ENCODE data around the gene TRMT61A. TPM values are rescaled to one million over a fixed set of nuclear protein-coding genes. Genes with fewer than 3 reads are reported as not detected.

Gene TRMT61A
- total and polyA plus RNA-seq, 2 of the 13 experiments (the other 11 are each of a cell fraction or from before 2014, with no cell fraction given): 6.5 to 13.6 TPM

- TF ChIP-seq ZMYM3 (CRISPR knock-in tag; IDR thresholded peaks at IDR 0.05) (no peak), ZBTB3 (CRISPR knock-in tag; IDR thresholded peaks at IDR 0.05; ENCODE audit: borderline replicate concordance, low read depth) (no peak), NONO (IDR thresholded peaks at IDR 0.05) (no peak), NONO (CRISPR knock-in tag; conservative IDR thresholded peaks at IDR 0.05) (peak; percentile 27), ZFP62 (CRISPR knock-in tag; IDR thresholded peaks at IDR 0.05) (no peak), NFKBIZ (CRISPR knock-in tag; IDR thresholded peaks at IDR 0.05) (no peak), FOXO1 (CRISPR knock-in tag; IDR thresholded peaks at IDR 0.05) (0 out of 2 replicates have a peak, but pooled peaks have one; percentile 25), RBFOX2 (IDR thresholded peaks at IDR 0.05; ENCODE audit: low read depth, low read length) (0 out of 2 replicates have a peak, but pooled peaks have one; percentile 17), KDM2A (CRISPR knock-in tag; IDR thresholded peaks at IDR 0.05; ENCODE audit: borderline replicate concordance, low read depth) (peak; percentile 70; the same call in 1 of the 2 replicates), ZNF431 (CRISPR knock-in tag; IDR thresholded peaks at IDR 0.05; ENCODE audit: borderline replicate concordance, low read depth) (no peak), POGZ (CRISPR knock-in tag; IDR thresholded peaks at IDR 0.05) (no peak), JUND (CRISPR knock-in tag; IDR thresholded peaks at IDR 0.05) (0 out of 2 replicates have a peak, but pooled peaks have one; percentile 40), DMAP1 (CRISPR knock-in tag; IDR thresholded peaks at IDR 0.05) (no peak), ZNF75D (CRISPR knock-in tag; IDR thresholded peaks at IDR 0.05; ENCODE audit: borderline replicate concordance) (no peak), ZFP36 (IDR thresholded peaks at IDR 0.05; ENCODE audit: borderline replicate concordance, low read depth, low read length, partially characterized antibody) (no peak), ZFP91 (CRISPR knock-in tag; IDR thresholded peaks at IDR 0.05; ENCODE audit: borderline replicate concordance) (peak; percentile 73; the same call in 1 of the 2 replicates), TRIM24 (CRISPR knock-in tag; IDR thresholded peaks at IDR 0.05) (no peak), ZNF414 (CRISPR knock-in tag; IDR thresholded peaks at IDR 0.05) (0 out of 2 replicates have a peak, but pooled peaks have one; percentile 60), ZNF619 (CRISPR knock-in tag; IDR thresholded peaks at IDR 0.05) (peak; percentile 81; the same call in 1 of the 2 replicates), FOSL2 (CRISPR knock-in tag; IDR thresholded peaks at IDR 0.05) (no peak), ZNF563 (CRISPR knock-in tag; IDR thresholded peaks at IDR 0.05) (0 out of 2 replicates have a peak, but pooled peaks have one; percentile 38), U2AF1 (optimal IDR thresholded peaks at IDR 0.05; ENCODE audit: low read depth, low read length) (no peak), TARDBP (CRISPR knock-in tag; IDR thresholded peaks at IDR 0.05) (peak; percentile 48; the same call in 1 of the 2 replicates), HDAC1 (CRISPR knock-in tag; IDR thresholded peaks at IDR 0.05) (peak; percentile 41; the same call in 1 of the 2 replicates), MZF1 (CRISPR knock-in tag; IDR thresholded peaks at IDR 0.05; ENCODE audit: borderline replicate concordance) (no peak)
- TF ChIP-seq, protein P1, sequence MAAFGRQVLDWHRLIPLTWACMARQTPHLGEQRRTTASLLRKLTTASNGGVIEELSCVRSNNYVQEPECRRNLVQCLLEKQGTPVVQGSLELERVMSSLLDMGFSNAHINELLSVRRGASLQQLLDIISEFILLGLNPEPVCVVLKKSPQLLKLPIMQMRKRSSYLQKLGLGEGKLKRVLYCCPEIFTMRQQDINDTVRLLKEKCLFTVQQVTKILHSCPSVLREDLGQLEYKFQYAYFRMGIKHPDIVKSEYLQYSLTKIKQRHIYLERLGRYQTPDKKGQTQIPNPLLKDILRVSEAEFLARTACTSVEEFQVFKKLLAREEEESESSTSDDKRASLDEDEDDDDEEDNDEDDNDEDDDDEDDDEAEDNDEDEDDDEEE (CRISPR knock-in tag; IDR thresholded peaks at IDR 0.05): peak; percentile 44; the same call in 1 of the 2 replicates
- TF ChIP-seq, protein P2, sequence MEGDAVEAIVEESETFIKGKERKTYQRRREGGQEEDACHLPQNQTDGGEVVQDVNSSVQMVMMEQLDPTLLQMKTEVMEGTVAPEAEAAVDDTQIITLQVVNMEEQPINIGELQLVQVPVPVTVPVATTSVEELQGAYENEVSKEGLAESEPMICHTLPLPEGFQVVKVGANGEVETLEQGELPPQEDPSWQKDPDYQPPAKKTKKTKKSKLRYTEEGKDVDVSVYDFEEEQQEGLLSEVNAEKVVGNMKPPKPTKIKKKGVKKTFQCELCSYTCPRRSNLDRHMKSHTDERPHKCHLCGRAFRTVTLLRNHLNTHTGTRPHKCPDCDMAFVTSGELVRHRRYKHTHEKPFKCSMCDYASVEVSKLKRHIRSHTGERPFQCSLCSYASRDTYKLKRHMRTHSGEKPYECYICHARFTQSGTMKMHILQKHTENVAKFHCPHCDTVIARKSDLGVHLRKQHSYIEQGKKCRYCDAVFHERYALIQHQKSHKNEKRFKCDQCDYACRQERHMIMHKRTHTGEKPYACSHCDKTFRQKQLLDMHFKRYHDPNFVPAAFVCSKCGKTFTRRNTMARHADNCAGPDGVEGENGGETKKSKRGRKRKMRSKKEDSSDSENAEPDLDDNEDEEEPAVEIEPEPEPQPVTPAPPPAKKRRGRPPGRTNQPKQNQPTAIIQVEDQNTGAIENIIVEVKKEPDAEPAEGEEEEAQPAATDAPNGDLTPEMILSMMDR (CRISPR knock-in tag; IDR thresholded peaks at IDR 0.05): peak; percentile 99
Observed at GRCh38 chr14:103518422-103519042, 10.5 kb upstream of the TRMT61A start (continued).
